GM18873 (cell line): Measurements from ENCODE around the gene L3MBTL4.
A peak's percentile ranks its signal among the peaks of the same experiment; 100 is the strongest.

Source experiments
- ATAC-seq: cut with Tn5 transposase; IDR thresholded peaks from one replicate; pipeline ENCODE4 v1.9.1; 2021; ENCODE audit warnings: mild to moderate bottlenecking, moderate library complexity, moderate number of reproducible peaks; ENCODE audit not compliant: unreplicated experiment, low FRiP score

L3MBTL4 gene

DNA sequence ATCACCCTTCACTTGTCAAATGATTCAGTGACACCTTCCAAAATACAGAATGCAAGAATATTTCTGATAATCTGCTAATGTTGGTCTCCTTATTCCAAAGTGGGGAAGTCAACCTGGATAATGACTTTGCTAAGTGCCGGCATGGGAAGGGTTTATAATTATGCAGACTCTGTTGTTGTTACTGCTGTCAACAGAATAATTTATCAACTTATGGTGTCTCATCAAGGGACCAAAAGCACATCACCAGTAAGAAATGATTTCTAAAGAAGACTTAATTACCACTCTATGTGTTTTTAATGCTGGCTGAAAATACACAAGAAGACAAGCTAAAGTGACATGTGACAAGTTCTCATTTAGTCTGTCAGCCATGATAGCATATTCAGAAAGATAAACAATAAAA is 403.8 kb downstream of the L3MBTL4 start:
- no peak for ATAC-seq

- ATAC-seq, result no peak
Observed at GRCh38 chr18:6010284-6010683, 404.4 kb downstream of the L3MBTL4 start.

DNA sequence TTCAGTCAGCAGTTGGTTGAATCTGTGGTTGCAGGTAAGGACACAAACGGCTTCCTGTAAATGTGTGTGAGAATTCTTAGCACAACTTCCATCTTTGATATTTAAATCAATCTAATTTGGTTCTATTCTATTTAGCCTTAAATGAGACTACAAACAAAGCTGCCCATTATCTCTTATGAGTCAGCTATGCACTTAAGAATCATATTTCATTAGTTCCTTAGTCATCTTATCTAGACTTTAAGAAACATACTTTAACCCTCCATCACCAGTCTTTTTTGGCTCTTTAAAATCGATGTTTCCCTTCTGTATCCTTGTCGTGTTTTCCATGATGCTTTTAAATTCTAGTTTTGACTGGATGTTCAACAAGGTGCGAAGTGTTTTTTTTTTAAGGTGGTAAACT is 405.0 kb downstream of the L3MBTL4 start:
- ATAC-seq, result no peak

- ATAC-seq, result peak; percentile 98
Observed at GRCh38 chr18:6004683-6005082, 410.0 kb downstream of the L3MBTL4 start.

GRCh38 chr18:6004119-6004518 is 410.6 kb downstream of the L3MBTL4 start:
- ATAC-seq, result peak; percentile 42

DNA sequence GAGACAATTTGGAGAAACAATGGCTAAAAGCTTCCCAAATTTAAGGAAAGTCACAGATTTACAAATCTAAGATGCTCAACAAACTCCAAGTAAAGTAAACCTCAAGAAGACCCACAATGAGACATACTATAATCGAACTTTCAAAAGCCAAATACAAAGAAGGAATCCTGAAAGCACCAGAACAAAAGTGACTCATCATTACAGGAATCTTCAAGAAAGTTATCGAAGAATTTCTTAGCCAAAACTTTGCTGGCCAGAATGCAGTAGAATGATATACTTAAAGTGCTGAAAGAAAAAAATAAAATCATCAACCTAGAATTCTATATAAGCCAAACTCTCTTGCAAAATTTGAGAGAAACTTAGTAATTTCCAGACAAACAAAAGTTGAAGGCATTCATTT is 412.8 kb downstream of the L3MBTL4 start:
- no peak for ATAC-seq

- peak; percentile 89 for ATAC-seq
Observed at GRCh38 chr18:5998907-5999306, 415.8 kb downstream of the L3MBTL4 start.

GRCh38 chr18:5998166-5998881 is 416.4 kb downstream of the L3MBTL4 start:
- ATAC-seq, result peak; percentile 14

DNA sequence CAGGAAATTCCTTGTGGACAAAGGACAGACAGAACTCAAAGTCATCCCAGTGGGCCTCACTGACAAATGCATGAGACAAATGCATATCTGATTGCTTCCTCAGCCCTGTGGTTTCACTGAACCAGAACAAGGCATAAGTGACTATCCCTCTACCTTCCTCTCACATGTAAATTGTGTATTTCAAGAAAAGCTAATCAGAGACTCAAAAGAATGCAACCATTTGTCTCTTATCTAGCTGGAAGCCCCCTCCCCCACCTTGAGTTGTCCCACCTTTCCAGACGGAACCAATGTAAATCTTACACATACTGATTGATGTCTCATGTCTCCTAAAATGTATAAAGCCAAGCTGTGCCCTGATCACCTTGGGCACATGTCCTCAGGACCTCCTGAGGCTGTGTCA is 417.4 kb downstream of the L3MBTL4 start:
- ATAC-seq, result no peak

DNA sequence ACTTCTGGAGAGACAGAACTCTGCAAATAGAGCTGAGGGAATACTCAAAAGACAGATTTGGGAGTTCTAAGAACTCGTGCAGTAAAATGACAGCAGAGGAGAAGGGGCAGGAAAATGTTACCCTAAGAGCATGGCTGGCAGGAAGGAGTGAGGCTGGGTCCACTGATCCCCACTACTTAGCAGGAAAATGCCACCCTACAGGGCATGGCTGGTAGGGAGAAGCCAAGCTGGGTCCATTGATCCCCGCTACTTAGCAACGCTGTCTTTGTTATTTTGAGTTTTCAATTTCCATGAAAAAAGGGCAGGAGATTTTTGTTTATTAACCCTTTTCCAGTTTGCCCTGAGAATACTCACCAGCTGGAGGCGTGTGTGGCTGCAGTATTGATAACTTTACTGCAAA is 419.1 kb downstream of the L3MBTL4 start:
- ATAC-seq, result no peak

GRCh38 chr18:5993938-5994337 is 420.8 kb downstream of the L3MBTL4 start:
- no peak for ATAC-seq

DNA sequence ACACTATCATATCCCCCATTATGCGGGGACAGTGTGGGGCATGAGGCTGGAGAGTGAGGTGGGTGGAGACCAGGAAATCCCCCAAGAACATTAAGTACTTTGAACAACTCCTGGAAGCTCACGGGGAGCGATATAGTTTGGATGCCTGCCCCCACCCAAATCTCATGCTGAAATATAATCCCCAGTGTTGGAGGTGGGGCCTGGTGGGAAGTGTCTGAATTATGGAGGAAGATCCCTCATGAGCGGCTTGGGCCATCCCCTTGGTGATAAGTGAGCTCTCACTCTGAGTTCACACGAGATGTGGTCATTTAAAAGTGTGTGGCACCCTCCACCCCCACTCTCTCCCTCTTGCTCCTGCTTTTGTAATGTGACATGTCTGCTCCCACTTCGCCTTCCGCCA is 422.3 kb downstream of the L3MBTL4 start:
- ATAC-seq, result no peak

- no peak for ATAC-seq
Observed at GRCh38 chr18:5987249-5987648, 427.5 kb downstream of the L3MBTL4 start.

GRCh38 chr18:5986257-5986931 is 428.3 kb downstream of the L3MBTL4 start:
- ATAC-seq, result no peak

GRCh38 chr18:5984245-5984644 is 430.5 kb downstream of the L3MBTL4 start:
- no peak for ATAC-seq

GRCh38 chr18:5983488-5983887 is 431.2 kb downstream of the L3MBTL4 start:
- no peak for ATAC-seq

GRCh38 chr18:5982332-5982731 is 432.4 kb downstream of the L3MBTL4 start:
- no peak for ATAC-seq

GRCh38 chr18:5980721-5981120 is 434.0 kb downstream of the L3MBTL4 start:
- no peak for ATAC-seq

GRCh38 chr18:5979971-5980457 is 434.7 kb downstream of the L3MBTL4 start:
- ATAC-seq, result peak; percentile 45

- no peak for ATAC-seq
Observed at GRCh38 chr18:5979176-5979888, 435.4 kb downstream of the L3MBTL4 start.

DNA sequence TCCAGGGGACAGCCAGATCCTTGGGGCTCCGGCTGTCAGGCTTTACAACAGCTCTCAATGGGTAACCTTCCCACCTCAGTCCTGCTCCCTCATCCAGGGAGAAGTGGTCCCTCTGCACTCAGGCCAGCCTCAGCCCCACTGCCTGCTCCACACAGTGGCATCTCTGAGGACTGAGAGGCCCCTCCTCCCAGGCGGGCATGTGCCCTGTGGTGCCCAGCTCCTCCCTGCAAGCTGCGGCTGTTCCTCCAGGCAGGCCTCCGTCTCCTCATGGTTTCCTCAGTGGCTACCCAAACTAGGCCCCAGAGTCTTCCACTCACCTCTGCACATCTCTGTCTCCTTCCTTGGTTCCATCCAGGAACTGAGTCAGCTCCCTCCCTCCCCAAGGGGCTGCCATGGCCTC is 437.7 kb downstream of the L3MBTL4 start:
- ATAC-seq, result no peak
